Measurements from ENCODE around the gene MKRN2OS.

GRCh38 chr3:12591456-12591855, 46.2 kb upstream of the MKRN2OS start:
- TF ChIP-seq EZH2 (IDR thresholded peaks at IDR 0.05; ENCODE audit: low read length, missing control alignments), result no peak
- TF ChIP-seq CTCF (conservative IDR thresholded peaks at IDR 0.05 in 1 of 2, IDR thresholded peaks at IDR 0.05 in 1 of 2; ENCODE audit: low read depth in 1 of 2, low read length in 2 of 2), result no peak
